Muscle layer of colon (tissue), 2 donors: Measurements from ENCODE around the gene OR3A1.
"Not testable (repeated sequence)": the region's sequence is repeated elsewhere in the genome, so short reads cannot be mapped to it uniquely, and the experiment has no call there.

Experiments used
- H3K27ac ChIP-seq: one replicate; pipeline ENCODE4 v1.7.0; 2013; ENCODE audit warnings: low read depth, mild to moderate bottlenecking, low read length, moderate library complexity
- H3K27me3 ChIP-seq, 2 donors: one replicate each; pipeline ENCODE4 v1.7.0; 2013; ENCODE audit warnings: low read length in 2 of 2, mild to moderate bottlenecking in 2 of 2; ENCODE audit not compliant: insufficient read depth in 2 of 2, control insufficient read depth in 1 of 2
- H3K36me3 ChIP-seq: one replicate; pipeline ENCODE4 v1.7.0; 2013; ENCODE audit warnings: mild to moderate bottlenecking, low read length; ENCODE audit not compliant: insufficient read depth
- H3K4me1 ChIP-seq: one replicate; pipeline ENCODE4 v1.7.0; 2013; ENCODE audit warnings: mild to moderate bottlenecking, low read length; ENCODE audit not compliant: insufficient read depth
- H3K4me3 ChIP-seq, 2 donors: one replicate each; pipeline ENCODE4 v1.7.0; 2013; ENCODE audit warnings: low read length in 2 of 2, low read depth in 1 of 2, mild to moderate bottlenecking in 1 of 2, moderate library complexity in 1 of 2
- H3K9ac ChIP-seq: one replicate; pipeline ENCODE4 v1.7.0; 2013; ENCODE audit warnings: low read length
- H3K9me3 ChIP-seq: one replicate; pipeline ENCODE4 v1.7.0; 2013; ENCODE audit warnings: mild to moderate bottlenecking, low read length
- donor health status: abdominal sarcoma.
- donor health status: Adenocarcinoma of cecum.

Gene OR3A1

DNA sequence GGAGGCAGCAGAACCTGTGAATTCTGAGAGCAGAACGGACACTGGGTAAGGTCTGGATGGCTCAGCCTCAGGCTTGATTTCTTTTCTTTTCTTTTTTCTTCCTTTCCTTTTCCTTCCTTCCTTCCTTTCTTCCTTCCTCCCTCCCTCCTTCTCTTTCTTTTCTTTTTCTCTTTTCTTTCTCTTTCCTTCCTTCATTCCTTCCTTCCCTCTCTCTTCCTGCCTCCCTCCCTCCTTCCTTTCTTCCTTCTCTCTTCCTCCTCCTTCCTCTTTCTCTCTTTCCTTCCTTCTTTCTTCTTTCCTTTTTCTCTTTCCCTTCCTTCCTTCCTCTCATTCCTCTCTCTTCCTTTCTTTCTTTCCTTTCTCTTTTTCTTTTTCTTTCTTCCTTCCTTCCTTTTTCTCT, 38.0 kb downstream of the OR3A1 start:
- Histone ChIP-seq H3K4me3 (no peak overlapping the region), H3K4me1 (no peaks in the 10 kb centered on the region), H3K9me3 (no peaks in the 10 kb centered on the region), H3K9ac (no peak overlapping the region), H3K27ac (no peak overlapping the region), H3K36me3 (no peaks in the 10 kb centered on the region), H3K27me3 (no peaks in the 10 kb centered on the region)

DNA sequence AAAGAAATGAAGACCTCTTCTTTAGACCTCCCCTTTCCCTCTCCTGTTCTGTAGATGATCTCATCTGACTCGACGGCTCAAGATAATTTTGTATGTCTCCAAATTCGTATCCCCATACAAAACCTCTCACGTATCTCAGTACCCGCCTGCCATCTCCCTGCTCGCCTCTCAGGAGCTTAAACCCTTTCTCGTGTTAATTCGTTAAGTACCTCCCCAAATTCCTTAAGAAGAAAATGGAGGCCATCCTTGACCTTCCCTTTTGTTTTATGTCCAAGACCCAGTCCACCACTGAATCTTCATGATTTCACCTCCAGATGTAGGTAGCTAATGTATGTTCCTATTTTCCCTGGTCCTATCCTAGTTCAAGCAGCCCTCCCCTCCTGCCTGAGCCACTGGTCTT, 41.6 kb downstream of the OR3A1 start:
- Histone ChIP-seq H3K9me3 (no peaks in the 10 kb centered on the region), H3K27ac (no peak overlapping the region)

DNA sequence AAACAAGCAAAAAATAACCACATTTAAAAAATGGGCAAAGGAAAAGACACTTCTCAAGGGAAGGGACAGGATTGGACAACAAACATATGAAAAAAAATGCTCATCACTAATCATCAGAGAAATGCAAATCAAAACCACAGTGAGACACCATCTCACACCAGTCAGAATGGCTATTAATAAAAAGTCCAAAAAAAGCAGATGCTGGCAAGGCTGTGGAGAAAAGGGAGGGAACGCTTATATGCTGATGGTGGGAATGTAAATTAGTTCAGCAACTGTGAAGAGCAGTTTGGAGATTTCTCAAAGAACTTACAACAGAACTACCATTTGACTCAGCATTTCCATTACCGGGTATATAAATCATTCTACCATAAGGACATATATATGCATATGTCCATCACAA, 49.1 kb downstream of the OR3A1 start:
- not testable (repeated sequence) for H3K36me3 ChIP-seq, H3K9me3 ChIP-seq, H3K4me3 ChIP-seq, H3K4me1 ChIP-seq, H3K27me3 ChIP-seq, H3K27ac ChIP-seq, H3K9ac ChIP-seq

More for the DNA sequence above, 41.6 kb downstream of the OR3A1 start:
- no peak overlapping the region for H3K9ac ChIP-seq
- H3K36me3 ChIP-seq, result no peaks in the 10 kb centered on the region
- H3K4me3 ChIP-seq, result no peak overlapping the region
- no peaks in the 10 kb centered on the region for H3K4me1 ChIP-seq
- H3K27me3 ChIP-seq, result no peaks in the 10 kb centered on the region

DNA sequence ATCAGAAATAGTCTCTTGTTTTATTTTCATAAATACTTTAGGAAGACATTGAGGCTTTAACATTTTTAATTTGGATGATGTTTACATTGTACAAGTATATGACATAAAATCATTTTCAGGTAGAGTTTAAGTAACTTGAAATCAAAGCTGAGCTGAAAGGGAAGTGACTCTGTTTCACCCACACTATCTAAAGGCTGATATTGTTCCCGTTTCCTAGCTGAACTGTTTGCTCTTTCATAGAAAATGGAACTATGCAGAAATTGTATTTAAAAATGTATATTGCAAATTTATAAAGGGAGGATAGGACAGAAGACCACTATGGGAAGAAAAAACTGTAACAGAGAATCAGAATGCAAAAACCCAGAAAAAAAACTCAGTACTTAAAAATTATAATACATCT, 53.3 kb downstream of the OR3A1 start:
- H3K27me3 ChIP-seq, H3K9ac ChIP-seq, H3K4me3 ChIP-seq, H3K9me3 ChIP-seq, H3K36me3 ChIP-seq, H3K27ac ChIP-seq, H3K4me1 ChIP-seq: not testable (repeated sequence)

DNA sequence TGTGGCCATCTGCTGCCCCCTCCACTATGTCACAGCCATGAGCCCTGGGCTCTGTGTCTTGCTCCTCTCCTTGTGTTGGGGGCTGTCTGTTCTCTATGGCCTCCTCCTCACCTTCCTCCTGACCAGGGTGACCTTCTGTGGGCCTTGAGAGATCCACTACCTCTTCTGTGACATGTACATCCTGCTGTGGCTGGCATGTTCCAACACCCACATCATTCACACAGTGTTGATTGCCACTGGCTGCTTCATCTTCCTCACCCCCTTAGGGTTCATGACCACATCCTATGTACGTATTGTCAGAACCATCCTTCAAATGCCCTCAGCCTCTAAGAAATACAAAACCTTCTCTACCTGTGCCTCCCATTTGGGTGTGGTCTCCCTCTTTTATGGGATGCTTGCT, 57.1 kb downstream of the OR3A1 start:
- H3K4me1 ChIP-seq, H3K27me3 ChIP-seq, H3K4me3 ChIP-seq, H3K9ac ChIP-seq, H3K36me3 ChIP-seq, H3K27ac ChIP-seq, H3K9me3 ChIP-seq: not testable (repeated sequence)
